GM19328 (cell line): ENCODE measurements around the gene COPE.

ENCODE experiments used
- ATAC-seq: cut with Tn5 transposase; IDR thresholded peaks from one replicate; pipeline ENCODE4 v1.9.1; 2021; ENCODE audit warnings: mild to moderate bottlenecking, moderate library complexity; ENCODE audit not compliant: unreplicated experiment

COPE gene

GRCh38 chr19:18853755-18854427 is 65.3 kb downstream of the COPE start:
- no peak for ATAC-seq

- no peak for ATAC-seq
Observed at GRCh38 chr19:18852648-18853047, 66.5 kb downstream of the COPE start.

GRCh38 chr19:18851673-18852325 is 67.4 kb downstream of the COPE start:
- ATAC-seq: no peak

- ATAC-seq: no peak
Observed at GRCh38 chr19:18850471-18851375, 68.5 kb downstream of the COPE start.

- ATAC-seq: no peak
Observed at GRCh38 chr19:18849838-18850400, 69.3 kb downstream of the COPE start.
